Stimulated activated effector memory CD8-positive, alpha-beta T cell treated with anti-CD3 and anti-CD28 coated beads, Interleukin-12 subunit alpha, Interleukin-12 subunit beta, amount 100 ng/mL, for 72 hours (primary cell): Measurements from ENCODE around the gene HS6ST3.

Experiments used
- ATAC-seq: fragments of 150-1000 bp; cut with Tn5 transposase; 2 replicates; pipeline ENCODE4 v1.10.0; 2021
- DNase-seq, 2 donors: peaks; one replicate each; pipeline ENCODE4 v3.0.0; 2021 to 2022; ENCODE audit warnings: low spot score in 2 of 2
- H3K27ac Mint-ChIP-seq: one replicate; pipeline ENCODE4 v1.8.0; 2022; ENCODE audit warnings: mild to moderate bottlenecking, mixed read lengths
- H3K36me3 Mint-ChIP-seq: one replicate; pipeline ENCODE4 v1.8.0; 2022; ENCODE audit warnings: mild to moderate bottlenecking, mixed read lengths
- H3K4me1 Mint-ChIP-seq: one replicate; pipeline ENCODE4 v1.8.0; 2022; ENCODE audit warnings: mixed read lengths
- H3K4me3 Mint-ChIP-seq: one replicate; pipeline ENCODE4 v1.8.0; 2022; ENCODE audit warnings: mild to moderate bottlenecking, mixed read lengths
- H3K9me3 Mint-ChIP-seq: one replicate; pipeline ENCODE4 v1.8.0; 2022; ENCODE audit warnings: mixed read lengths

HS6ST3 gene

GRCh38 chr13:96809366-96810096 is 719.6 kb downstream of the HS6ST3 start:
- Mint-ChIP-seq H3K4me1 (no peaks in the 10 kb centered on the region), H3K9me3 (peaks cover 7% of the 10 kb centered on the region), H3K36me3 (no peaks in the 10 kb centered on the region), H3K4me3 (no peak overlapping the region), H3K27ac (no peak overlapping the region)
- DNase-seq (no peak), ATAC-seq (no peak)

- Mint-ChIP-seq H3K4me3 (no peak overlapping the region), H3K27ac (no peak overlapping the region), H3K36me3 (no peaks in the 10 kb centered on the region), H3K9me3 (peaks cover 8% of the 10 kb centered on the region), H3K4me1 (no peaks in the 10 kb centered on the region)
- no peak for ATAC-seq
- no peak for DNase-seq
Measured at GRCh38 chr13:96810104-96810503, 720.2 kb downstream of the HS6ST3 start.

- Mint-ChIP-seq H3K27ac (no peak overlapping the region), H3K4me3 (no peak overlapping the region), H3K4me1 (no peaks in the 10 kb centered on the region), H3K9me3 (peaks cover 10% of the 10 kb centered on the region), H3K36me3 (no peaks in the 10 kb centered on the region)
- ATAC-seq (no peak), DNase-seq (no peak)
Measured at GRCh38 chr13:96811049-96811448, 721.1 kb downstream of the HS6ST3 start.

GRCh38 chr13:96816261-96816660 is 726.4 kb downstream of the HS6ST3 start:
- DNase-seq (no peak), ATAC-seq (no peak)
- no peak overlapping the region for H3K27ac Mint-ChIP-seq
- no peak overlapping the region for H3K4me3 Mint-ChIP-seq
- H3K9me3 Mint-ChIP-seq: peaks cover 6% of the 10 kb centered on the region
- no peaks in the 10 kb centered on the region for H3K4me1 Mint-ChIP-seq
- no peaks in the 10 kb centered on the region for H3K36me3 Mint-ChIP-seq

- no peak overlapping the region for H3K4me3 Mint-ChIP-seq
Measured at GRCh38 chr13:96816874-96817273, 727.0 kb downstream of the HS6ST3 start.

GRCh38 chr13:96817336-96817941 is 727.5 kb downstream of the HS6ST3 start:
- ATAC-seq (no peak), DNase-seq (no peak)
- H3K36me3 Mint-ChIP-seq: no peaks in the 10 kb centered on the region
- no peak overlapping the region for H3K27ac Mint-ChIP-seq
- H3K9me3 Mint-ChIP-seq: peaks cover 6% of the 10 kb centered on the region
- no peak overlapping the region for H3K4me3 Mint-ChIP-seq
- no peaks in the 10 kb centered on the region for H3K4me1 Mint-ChIP-seq

More at GRCh38 chr13:96816874-96817273, 727.0 kb downstream of the HS6ST3 start:
- Mint-ChIP-seq H3K36me3 (no peaks in the 10 kb centered on the region), H3K9me3 (peaks cover 6% of the 10 kb centered on the region), H3K27ac (no peak overlapping the region), H3K4me1 (no peaks in the 10 kb centered on the region)
- ATAC-seq (no peak), DNase-seq (no peak)

GRCh38 chr13:96819375-96819774 is 729.5 kb downstream of the HS6ST3 start:
- DNase-seq (no peak), ATAC-seq (no peak)
- Mint-ChIP-seq H3K4me1 (no peaks in the 10 kb centered on the region), H3K36me3 (no peaks in the 10 kb centered on the region), H3K27ac (no peak overlapping the region), H3K9me3 (peaks cover 6% of the 10 kb centered on the region), H3K4me3 (no peak overlapping the region)

- ATAC-seq (no peak), DNase-seq (no peak)
- no peaks in the 10 kb centered on the region for H3K4me1 Mint-ChIP-seq
- no peak overlapping the region for H3K27ac Mint-ChIP-seq
- H3K36me3 Mint-ChIP-seq: no peaks in the 10 kb centered on the region
- H3K4me3 Mint-ChIP-seq: no peak overlapping the region
- H3K9me3 Mint-ChIP-seq: no peaks in the 10 kb centered on the region
Measured at GRCh38 chr13:96821381-96821780, 731.5 kb downstream of the HS6ST3 start.

GRCh38 chr13:96821971-96822370 is 732.1 kb downstream of the HS6ST3 start:
- no peaks in the 10 kb centered on the region for H3K36me3 Mint-ChIP-seq
- ATAC-seq: no peak
- no peak for DNase-seq
- no peaks in the 10 kb centered on the region for H3K4me1 Mint-ChIP-seq
- no peak overlapping the region for H3K27ac Mint-ChIP-seq
- no peaks in the 10 kb centered on the region for H3K9me3 Mint-ChIP-seq
- H3K4me3 Mint-ChIP-seq: no peak overlapping the region

- DNase-seq: no peak
- Mint-ChIP-seq H3K9me3 (no peaks in the 10 kb centered on the region), H3K27ac (no peak overlapping the region), H3K4me1 (no peaks in the 10 kb centered on the region), H3K36me3 (no peaks in the 10 kb centered on the region), H3K4me3 (no peak overlapping the region)
- ATAC-seq: no peak
Measured at GRCh38 chr13:96822895-96823294, 733.0 kb downstream of the HS6ST3 start.

GRCh38 chr13:96824140-96824539 is 734.2 kb downstream of the HS6ST3 start:
- no peak for DNase-seq
- no peak for ATAC-seq
- no peaks in the 10 kb centered on the region for H3K4me1 Mint-ChIP-seq

GRCh38 chr13:96825653-96826052 is 735.7 kb downstream of the HS6ST3 start:
- no peak overlapping the region for H3K27ac Mint-ChIP-seq
- no peaks in the 10 kb centered on the region for H3K4me1 Mint-ChIP-seq
- no peak overlapping the region for H3K4me3 Mint-ChIP-seq
- H3K36me3 Mint-ChIP-seq: no peaks in the 10 kb centered on the region
- H3K9me3 Mint-ChIP-seq: no peaks in the 10 kb centered on the region
- ATAC-seq (no peak), DNase-seq (no peak)

More at GRCh38 chr13:96824140-96824539, 734.2 kb downstream of the HS6ST3 start:
- H3K9me3 Mint-ChIP-seq: no peaks in the 10 kb centered on the region
- no peaks in the 10 kb centered on the region for H3K36me3 Mint-ChIP-seq
- H3K4me3 Mint-ChIP-seq: no peak overlapping the region
- H3K27ac Mint-ChIP-seq: no peak overlapping the region

GRCh38 chr13:96834626-96835025 is 744.7 kb downstream of the HS6ST3 start:
- DNase-seq (no peak), ATAC-seq (no peak)
- Mint-ChIP-seq H3K9me3 (peaks cover 2% of the 10 kb centered on the region), H3K4me1 (no peaks in the 10 kb centered on the region), H3K36me3 (no peaks in the 10 kb centered on the region), H3K4me3 (no peak overlapping the region), H3K27ac (no peak overlapping the region)

GRCh38 chr13:96835546-96835945 is 745.6 kb downstream of the HS6ST3 start:
- H3K4me1 Mint-ChIP-seq: no peaks in the 10 kb centered on the region
- peaks cover 2% of the 10 kb centered on the region for H3K9me3 Mint-ChIP-seq
- DNase-seq: no peak
- no peaks in the 10 kb centered on the region for H3K36me3 Mint-ChIP-seq
- H3K27ac Mint-ChIP-seq: no peak overlapping the region
- no peak for ATAC-seq
- no peak overlapping the region for H3K4me3 Mint-ChIP-seq

- no peak overlapping the region for H3K4me3 Mint-ChIP-seq
- H3K4me1 Mint-ChIP-seq: no peaks in the 10 kb centered on the region
- ATAC-seq (no peak), DNase-seq (no peak)
- H3K9me3 Mint-ChIP-seq: peaks cover 2% of the 10 kb centered on the region
- H3K36me3 Mint-ChIP-seq: no peaks in the 10 kb centered on the region
- no peak overlapping the region for H3K27ac Mint-ChIP-seq
Measured at GRCh38 chr13:96836733-96837132, 746.8 kb downstream of the HS6ST3 start.

- ATAC-seq (no peak), DNase-seq (no peak)
- Mint-ChIP-seq H3K4me3 (no peak overlapping the region), H3K4me1 (no peaks in the 10 kb centered on the region), H3K9me3 (peaks cover 6% of the 10 kb centered on the region), H3K27ac (no peak overlapping the region), H3K36me3 (no peaks in the 10 kb centered on the region)
Measured at GRCh38 chr13:96837809-96838208, 747.9 kb downstream of the HS6ST3 start.
